IPS DF 4.7 (cell line): ENCODE results near the gene SH3GL2.
"Not testable (repeated sequence)": the region's sequence is repeated elsewhere in the genome, so short reads cannot be mapped to it uniquely, and the experiment has no call there.

ENCODE experiments used
- DNase-seq: peaks from one replicate; pipeline ENCODE4 v3.0.0-alpha.2; 2013; ENCODE audit warnings: low spot score; ENCODE audit errors: extremely low read depth

The SH3GL2 gene

GRCh38 chr9:17750269-17750668 lies 171.4 kb downstream of the SH3GL2 start:
- DNase-seq: no peak

- no peak for DNase-seq
Measured at GRCh38 chr9:17751486-17751885, 172.6 kb downstream of the SH3GL2 start.

GRCh38 chr9:17752021-17752420 lies 173.2 kb downstream of the SH3GL2 start:
- no peak for DNase-seq

GRCh38 chr9:17757816-17758215 lies 178.9 kb downstream of the SH3GL2 start:
- DNase-seq: no peak

GRCh38 chr9:17760250-17760649 lies 181.4 kb downstream of the SH3GL2 start:
- DNase-seq: no peak

GRCh38 chr9:17761984-17762676 lies 183.3 kb downstream of the SH3GL2 start:
- DNase-seq: no peak

- no peak for DNase-seq
Measured at GRCh38 chr9:17764306-17764705, 185.4 kb downstream of the SH3GL2 start.

GRCh38 chr9:17765131-17765530 lies 186.3 kb downstream of the SH3GL2 start:
- not testable (repeated sequence) for DNase-seq

GRCh38 chr9:17772223-17772622 lies 193.4 kb downstream of the SH3GL2 start:
- no peak for DNase-seq

GRCh38 chr9:17775656-17776055 lies 196.8 kb downstream of the SH3GL2 start:
- no peak for DNase-seq

- DNase-seq: no peak
Measured at GRCh38 chr9:17776735-17777134, 197.9 kb downstream of the SH3GL2 start.

- DNase-seq: no peak
Measured at GRCh38 chr9:17777465-17777864, 198.6 kb downstream of the SH3GL2 start.

- no peak for DNase-seq
Measured at GRCh38 chr9:17782430-17783149, 203.7 kb downstream of the SH3GL2 start.

GRCh38 chr9:17783227-17783626 lies 204.4 kb downstream of the SH3GL2 start:
- no peak for DNase-seq

- DNase-seq: no peak
Measured at GRCh38 chr9:17789316-17789715, 210.4 kb downstream of the SH3GL2 start.

- no peak for DNase-seq
Measured at GRCh38 chr9:17793713-17794622, 215.1 kb downstream of the SH3GL2 start.

GRCh38 chr9:17795744-17796143 lies 216.9 kb downstream of the SH3GL2 start:
- DNase-seq: no peak

GRCh38 chr9:17799369-17799768 lies 220.5 kb downstream of the SH3GL2 start:
- DNase-seq: no peak

- DNase-seq: no peak
Measured at GRCh38 chr9:17800418-17800817, 221.6 kb downstream of the SH3GL2 start.

- no peak for DNase-seq
Measured at GRCh38 chr9:17802249-17802857, 223.5 kb downstream of the SH3GL2 start.

GRCh38 chr9:17807613-17808282 lies 228.9 kb downstream of the SH3GL2 start:
- DNase-seq: no peak
